HG02678 (cell line): ENCODE results near the gene LYAR.
"Not testable (repeated sequence)": the region's sequence is repeated elsewhere in the genome, so short reads cannot be mapped to it uniquely, and the experiment has no call there.

ENCODE experiments used
- ATAC-seq: cut with Tn5 transposase; IDR thresholded peaks from one replicate; pipeline ENCODE4 v1.9.1; 2021; ENCODE audit warnings: mild to moderate bottlenecking, moderate library complexity; ENCODE audit not compliant: unreplicated experiment

The LYAR gene

DNA sequence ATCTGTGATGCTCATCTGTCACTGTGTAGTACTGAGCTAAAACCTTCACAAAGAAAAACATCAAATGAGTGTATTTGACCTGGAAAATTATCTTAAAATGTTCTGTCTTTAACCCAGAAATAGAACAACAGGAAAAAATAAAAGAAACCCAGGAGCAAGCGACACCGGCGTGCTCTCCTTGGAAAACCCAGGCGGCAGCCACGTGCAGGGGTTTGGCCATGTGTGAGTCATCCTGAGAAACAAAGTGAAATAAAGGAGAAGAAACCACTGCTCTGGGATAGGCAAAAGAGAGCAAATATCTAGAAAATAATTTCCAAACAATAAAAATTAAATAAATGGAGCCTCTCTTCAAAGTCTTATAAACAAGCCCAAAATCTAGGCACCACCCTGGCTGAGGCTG, 22.0 kb downstream of the LYAR start:
- no peak for ATAC-seq

DNA sequence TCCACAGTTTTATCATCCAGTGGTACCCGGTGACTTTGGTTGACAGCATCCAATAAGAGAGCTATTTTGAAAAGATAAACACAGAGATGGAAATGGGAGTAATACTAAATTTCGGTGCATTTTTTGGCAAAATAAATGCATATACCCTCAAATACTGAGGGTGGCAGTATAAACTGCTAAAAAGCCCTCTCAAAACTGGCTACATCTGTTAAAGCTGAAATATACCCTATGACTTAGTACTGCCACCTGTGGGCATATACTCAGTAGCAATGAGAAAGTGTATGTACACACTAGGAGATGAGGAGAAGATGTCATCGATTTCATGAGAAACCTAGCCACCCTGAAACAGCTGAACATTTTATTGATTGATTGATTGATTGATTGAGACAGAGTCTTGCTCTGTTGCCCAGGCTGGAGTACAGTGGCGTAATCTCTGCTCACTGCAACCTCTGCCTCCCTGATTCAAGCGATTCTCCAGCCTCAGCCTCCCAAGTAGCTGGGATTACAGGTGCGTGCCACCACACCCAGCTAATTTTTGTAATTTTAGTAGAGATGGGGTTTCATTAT, 29.7 kb downstream of the LYAR start:
- ATAC-seq, result peak; percentile 65

DNA sequence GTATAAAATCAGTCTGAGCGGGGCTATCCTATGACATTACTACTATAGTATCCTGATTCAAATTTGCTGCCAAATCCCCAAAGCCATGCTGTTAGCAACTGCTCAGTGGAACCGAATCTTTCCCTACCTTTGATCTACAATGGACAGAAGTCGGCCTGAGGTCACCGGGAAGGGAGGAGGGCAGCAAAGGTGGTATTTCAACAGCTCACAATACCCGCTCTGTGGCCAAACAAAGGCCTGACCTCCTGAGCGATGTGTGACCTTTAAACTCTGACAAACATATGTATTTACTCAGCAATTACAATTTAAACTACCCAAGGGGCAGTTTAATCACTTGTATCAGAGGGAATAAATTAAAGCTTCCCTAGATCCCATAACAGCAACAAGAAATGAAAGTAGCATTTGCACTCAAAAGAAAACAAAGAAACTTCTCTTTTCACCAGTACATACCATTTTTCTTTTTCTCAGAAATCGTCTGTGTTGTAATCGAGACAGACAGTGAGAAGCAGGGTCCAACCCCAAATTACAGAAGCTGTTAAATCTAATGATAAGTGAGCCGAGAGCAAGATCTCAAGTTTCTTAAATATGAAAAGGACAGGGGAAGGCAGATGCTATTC, 30.4 kb downstream of the LYAR start:
- ATAC-seq, result no peak

DNA sequence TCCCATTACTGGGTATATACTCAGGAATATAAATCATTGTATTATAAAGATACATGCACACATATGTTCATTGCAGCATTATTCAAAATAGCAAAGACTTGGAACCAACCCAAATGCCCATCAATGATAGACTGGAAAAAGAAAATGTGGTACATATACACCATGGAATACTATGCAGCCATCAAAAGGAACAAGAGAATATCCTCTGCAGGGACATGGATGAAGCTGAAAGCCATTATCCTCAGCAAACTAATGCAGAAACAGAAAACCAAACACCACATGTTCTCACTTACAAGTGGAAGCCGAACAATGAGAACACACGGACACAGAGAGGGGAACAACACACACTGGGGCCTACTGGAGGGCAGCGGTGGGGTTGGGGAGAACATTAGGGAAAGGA, 32.2 kb downstream of the LYAR start:
- not testable (repeated sequence) for ATAC-seq

DNA sequence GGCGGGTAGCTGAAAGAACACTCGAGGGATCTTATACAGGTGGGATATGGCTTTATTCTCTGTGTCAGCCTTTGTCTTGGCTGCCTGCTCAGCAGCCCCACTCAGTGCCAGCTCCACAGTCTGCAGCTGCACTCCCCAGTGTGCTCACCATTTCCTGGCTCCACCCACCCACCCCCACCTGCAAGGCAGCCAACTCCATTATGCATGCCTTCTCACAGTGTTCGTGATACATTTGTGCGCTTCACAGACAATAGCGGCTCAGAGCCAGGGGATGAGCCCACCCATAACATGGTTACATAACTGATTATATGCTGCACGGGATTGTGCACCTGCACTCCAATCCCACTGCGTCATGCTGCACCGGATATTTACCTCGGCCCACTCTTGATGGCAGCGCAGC, 33.2 kb downstream of the LYAR start:
- no peak for ATAC-seq

DNA sequence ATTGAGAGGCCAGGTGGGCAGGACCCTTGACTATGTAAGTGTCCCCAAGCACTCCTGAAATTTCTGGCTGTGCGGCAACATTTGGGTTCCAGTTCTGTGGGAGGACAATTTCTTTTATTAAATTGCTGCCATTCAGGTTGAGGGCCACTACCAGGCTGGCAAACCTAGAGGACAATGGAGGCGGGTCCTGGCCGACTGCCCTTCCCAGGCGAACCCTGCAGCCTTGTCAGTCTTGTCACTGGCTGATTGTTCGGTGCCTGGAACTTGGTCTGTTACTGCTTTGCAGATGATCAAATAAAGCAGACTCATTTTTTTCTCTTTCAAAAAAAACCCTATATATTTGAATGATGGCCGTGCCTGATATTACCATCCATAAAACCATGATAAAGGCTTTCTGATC, 35.3 kb downstream of the LYAR start:
- no peak for ATAC-seq

DNA sequence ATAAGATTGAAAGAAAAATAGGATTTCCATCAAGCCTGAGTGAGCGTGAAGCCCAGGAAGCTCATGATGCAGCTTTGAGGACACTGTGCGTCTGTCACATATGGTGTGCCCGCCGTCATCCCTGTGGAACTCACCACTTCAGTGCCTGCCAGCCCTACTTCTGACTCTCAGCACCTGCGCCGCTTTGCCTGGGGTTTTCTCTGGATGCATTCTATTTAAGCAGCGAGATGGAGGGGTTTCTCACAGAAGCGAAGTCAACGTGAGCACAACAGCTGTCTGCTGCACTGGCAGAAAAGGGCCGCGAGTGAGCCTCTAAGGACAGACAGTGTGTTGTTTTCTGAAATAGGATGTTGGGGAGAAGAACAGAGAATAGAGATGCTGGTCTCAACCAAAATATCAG, 35.8 kb downstream of the LYAR start:
- no peak for ATAC-seq

DNA sequence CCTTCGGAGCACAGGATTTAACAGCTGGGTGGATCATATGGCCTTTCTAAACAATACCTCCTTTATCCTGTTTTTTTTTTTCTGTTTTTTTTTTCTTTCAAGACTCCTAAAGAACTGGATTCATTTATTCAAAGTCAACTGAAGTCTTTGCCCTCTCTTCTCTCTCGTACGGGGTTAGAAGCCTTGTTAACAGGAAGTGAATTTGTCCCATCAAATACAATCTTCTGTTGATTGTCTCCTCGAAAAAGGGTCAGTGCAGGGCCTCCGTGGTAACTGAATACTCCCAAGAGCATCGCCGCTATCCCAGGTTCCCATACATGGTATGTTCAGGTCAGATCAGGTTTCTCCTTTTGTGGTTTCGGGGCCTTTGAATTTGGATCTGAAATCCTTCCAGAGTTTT, 40.1 kb downstream of the LYAR start:
- ATAC-seq, result no peak

DNA sequence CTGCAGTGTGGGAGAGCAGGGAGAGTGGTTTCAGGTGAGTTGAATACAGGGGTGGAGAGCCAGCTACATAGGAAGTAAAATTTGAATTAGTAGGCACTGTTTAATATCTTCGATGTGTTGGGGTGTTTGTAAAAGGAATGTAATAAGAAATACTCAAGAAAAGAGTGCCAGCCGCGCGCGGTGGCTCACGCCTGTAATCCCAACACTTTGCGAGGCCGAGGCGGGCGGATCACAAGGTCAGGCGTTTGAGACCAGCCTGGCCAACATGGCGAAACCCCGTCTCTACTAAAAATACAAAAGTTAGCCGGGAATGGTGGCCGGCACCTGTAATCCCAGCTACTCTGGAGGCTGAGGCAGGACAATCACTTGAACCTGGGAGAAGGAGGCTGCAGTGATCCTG, 40.6 kb downstream of the LYAR start:
- not testable (repeated sequence) for ATAC-seq

DNA sequence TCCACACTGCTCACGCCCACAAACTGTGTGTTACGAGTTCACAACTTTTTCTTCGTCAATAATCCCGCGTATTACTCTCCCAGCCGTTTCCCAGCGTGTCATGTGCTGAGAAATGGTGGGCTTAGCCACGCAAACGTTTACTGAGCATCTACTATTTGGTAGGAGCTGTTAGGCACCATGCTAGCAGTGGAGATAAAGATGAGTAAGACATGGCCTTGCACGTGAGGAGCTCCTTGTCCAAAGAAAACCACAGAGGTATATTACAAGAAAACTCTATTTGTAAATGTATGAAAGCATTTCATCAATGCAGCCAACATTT, 41.1 kb downstream of the LYAR start:
- ATAC-seq, result no peak

DNA sequence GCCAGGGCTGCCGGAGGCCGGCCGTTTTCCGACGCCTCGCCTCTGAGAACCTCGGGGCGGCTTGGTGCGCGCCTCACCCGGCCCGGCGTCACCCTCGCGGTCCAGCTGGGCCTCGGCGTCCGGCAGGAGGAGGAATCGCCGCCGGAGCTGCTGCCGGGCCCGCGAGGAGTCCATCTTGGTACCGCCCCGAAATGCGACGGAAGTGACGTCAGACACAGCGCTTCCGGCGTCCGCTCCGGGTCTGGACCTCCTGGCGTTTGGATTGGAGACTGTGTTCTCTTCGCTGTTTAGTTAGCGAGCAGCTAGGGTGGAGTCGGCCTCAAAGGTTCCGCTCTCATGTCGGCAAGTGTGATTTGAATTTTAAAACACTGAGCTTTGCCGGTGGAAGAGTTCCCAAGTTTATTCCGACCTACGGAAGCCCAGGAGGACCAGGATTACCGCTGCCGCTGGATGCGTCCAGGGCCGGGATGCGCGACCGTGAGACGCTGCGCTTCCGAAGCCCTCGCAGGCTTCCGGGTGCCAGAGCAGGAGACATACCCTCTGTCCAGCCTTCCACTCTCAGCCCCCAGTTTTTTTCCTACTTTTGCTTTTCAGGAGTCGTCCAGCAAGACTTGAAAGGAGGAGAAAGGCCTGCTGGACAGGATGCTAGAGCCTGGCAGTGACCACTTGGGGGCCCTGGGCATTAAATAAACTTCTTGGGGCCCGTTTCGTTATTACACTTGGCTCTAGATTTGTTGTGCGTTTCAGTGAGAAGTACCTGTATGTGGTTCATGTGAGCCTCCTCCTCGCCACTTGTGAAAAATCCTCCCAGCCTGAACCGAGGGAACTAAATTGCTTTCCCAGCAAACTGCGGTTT, 41.7 kb downstream of the LYAR start, which contains the start of gene TMEM128:
TSS of gene TMEM128 (minus strand) at position 195 of the 856 bp plus-strand sequence. CDS start at position 174, 21 bp downstream.
- ATAC-seq, result peak; percentile 98

DNA sequence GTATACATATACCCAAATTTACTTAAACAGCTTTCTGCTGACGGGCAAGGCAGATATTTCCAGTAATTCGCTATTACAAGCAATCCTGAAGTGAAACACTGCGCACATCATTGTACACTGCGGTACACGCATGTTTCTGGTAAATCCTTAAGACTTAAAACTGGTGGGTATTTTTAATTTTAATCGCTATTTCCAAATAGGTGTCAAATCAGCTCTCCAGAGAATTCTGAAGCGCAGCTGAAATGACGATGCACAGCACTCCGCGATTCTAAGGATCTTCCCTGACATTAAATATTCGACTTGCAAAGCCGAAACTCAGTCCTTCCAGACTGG, 42.3 kb downstream of the LYAR start:
- peak; percentile 5 for ATAC-seq

DNA sequence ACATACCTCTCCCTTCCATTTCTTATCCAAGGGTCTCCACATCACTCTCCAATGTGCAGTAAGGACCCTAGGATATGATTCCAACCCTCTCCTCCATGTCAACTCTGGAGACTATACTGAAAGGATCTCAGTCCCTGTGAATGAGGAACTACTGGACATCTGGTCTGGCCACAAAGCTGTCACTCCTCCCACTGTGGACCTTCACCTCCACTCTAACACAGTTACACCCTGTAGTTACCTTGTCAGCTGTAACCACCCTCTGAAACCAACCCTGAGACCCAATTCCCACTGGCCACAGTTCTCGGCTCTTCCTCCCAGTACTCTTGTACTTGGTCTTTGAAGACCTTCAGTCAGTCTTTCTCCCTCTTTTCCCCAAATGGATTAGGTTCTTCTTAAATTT, 44.8 kb downstream of the LYAR start:
- no peak for ATAC-seq

DNA sequence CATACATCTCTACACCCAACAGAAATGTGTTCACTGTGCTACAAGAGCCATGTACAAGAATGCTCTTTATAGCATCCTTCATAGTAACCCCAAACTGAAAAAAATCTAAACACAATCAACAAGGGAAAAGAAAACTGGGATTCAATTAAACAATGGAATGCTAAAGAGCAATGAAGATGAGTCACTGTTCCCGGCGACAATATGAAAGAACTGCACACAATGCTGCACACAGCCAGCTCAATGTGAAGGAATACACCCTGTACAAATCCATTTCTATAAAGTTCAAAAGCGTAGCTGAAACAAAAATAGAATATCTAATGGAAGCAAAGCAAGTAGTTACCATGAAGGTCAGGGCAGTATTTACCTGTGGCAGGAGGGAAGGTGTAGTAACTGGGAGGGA, 50.4 kb downstream of the LYAR start:
- ATAC-seq, result not testable (repeated sequence)

DNA sequence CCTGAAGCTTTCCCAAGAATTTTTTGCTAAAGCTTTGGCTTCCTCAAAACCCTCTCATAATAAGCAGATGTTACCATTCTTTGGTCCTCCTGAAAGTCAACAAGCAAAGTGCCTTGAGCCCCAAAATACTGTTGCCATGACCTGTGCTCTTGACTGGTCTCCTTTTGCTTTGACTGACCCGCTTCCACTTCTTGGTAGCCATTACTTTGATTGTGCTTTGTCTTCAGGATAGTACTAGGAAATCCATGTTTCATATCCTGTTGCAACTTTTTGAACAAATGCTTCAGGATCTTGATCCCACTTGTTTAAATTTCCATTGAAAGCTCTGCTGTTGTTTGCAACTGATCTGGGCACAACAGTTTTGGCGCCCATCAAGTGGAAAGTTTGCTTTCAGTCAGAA, 56.3 kb downstream of the LYAR start:
- ATAC-seq, result no peak

DNA sequence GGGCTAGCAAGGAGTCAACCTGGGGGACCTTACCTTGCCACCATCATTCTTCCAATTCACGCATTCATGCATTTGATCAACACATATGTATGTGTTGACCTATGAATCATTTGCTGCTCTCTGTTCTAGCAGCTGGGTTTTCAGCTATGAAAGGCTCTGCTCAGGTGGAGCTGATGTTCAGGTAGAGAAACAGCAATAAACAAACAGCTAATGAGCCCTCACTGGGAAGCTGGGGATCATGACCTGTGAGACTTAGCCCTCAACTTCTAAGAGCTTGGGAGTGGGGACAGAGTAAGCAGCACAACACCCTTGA, 61.6 kb downstream of the LYAR start:
- no peak for ATAC-seq

DNA sequence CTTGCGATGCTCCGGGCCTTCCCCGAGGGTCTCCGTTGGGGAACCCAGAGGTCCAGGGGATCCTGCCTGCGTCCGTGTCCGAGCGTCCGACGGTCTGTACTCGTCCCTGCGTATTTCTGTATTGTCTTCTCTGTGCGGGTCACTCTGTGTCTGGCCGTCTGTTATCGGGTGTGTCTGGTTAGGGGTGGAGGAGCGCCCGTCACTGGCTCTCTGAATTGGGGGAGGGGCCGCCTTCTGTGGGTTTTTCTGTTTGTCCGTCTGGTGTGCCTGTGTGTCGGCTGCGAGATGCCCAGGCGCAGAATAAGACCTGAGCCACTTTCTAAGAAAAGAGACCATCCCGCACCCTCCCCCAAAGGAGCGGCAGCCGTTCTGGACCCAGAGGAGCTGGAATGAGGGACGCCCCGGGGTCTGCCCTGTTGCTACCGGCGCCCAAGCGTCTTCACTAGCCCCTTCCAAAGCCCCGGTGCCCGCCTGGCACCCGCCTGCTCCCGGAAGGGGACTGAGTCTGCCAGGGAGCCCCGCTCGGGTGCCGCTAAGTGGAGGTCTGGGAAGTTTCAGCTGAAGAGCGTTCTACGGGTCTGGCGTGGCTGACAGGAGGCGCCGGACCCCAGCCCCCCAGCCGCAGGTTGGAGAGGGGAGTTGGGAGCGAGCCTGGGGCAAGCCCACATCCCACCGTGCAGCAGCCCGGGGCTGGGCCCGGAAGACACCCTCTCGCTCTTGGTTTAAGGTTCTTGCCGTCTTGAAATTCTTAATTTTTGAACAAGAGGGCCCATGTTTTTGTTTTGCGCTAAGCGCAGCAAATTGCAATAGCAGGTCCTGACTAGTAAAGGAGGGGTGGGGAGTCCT, 62.2 kb downstream of the LYAR start:
- no peak for ATAC-seq

DNA sequence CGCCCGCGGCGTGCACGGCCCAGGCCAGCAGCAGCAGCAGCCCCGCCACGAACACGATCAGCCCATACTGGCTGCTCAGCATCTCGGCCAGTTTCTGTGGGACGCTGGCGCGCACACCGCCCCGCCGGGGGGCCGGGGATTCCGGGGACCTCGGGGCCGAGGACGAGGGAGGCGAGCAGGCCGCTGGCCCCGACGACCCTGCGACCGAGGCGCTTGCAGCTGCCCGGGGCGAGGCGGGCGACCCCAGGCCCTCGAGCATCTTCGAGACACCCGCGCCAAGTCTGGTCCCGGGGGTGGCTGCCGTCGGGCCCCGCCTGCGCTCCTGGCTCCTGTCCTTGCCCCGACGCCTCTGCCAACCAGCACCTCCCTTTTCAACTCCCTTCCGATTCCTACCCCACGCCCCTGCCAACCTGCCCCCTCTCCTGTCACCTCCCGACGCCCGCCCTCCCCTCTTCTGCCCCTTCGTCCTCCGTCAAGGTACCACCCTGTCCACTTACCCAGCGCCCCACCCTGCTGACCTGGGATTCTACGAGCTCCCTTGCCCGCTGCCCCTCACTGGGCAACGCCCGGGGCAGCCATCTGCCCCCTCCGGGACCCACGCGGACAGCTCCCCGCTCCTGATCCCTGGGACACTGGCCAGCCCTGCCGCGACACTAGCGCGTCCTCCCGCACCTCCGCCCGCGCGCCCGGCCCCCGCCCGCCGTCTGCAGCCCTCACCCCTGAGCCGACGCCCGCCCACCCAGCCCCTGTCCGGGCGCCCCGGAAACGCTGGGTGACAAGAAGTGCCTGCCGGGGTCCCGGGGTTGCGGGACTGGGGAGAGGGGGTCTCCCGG, 63.1 kb downstream of the LYAR start, which contains the start of gene OTOP1:
TSS of gene OTOP1 (minus strand) at position 324 of the 833 bp plus-strand sequence. CDS start at position 259, 65 bp downstream.
- ATAC-seq, result no peak

DNA sequence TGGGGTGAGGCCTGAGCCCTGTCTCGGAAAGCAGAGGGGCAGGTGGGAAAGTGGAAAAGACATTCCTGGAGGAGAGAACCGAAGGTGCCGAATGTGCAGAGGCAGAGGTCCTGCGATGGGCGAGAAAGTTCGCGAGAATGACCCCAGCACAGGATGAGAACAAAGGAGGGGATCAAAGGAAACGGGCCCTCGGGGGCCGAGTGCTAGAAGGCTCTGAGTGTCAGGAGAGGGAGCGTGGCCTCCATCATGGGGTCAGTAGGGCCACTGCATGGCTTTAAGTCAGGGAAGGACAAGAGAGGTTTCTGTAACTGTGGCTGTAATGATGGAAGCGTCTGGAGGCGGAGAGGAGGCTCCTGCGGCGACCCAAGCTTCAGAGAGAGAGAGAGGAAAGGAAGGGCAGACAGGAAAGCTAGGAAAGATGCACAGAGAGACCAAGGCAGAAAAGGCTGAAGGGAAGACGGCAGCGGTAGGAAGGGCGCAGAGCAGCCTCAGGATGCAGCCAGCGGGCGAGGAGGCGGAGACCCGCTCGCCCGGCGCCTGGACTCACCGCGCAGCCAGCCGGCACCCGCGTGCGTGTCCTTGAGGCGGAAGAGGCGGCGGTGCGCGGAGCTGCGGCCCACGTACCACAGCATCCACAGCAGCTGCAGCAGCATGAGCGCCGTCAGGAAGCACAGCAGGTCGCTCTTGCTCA, 63.9 kb downstream of the LYAR start:
- no peak for ATAC-seq
